Mesothelial cell of epicardium (in vitro differentiated cells): Measurements from ENCODE around the gene AGPAT3. TPM values are rescaled to one million over a fixed set of nuclear protein-coding genes. Genes with fewer than 3 reads are reported as not detected.

Experiments
- DNase-seq, 2 experiments: peaks; one replicate each; pipeline ENCODE4 v3.0.0; 2021; ENCODE audit warnings: low spot score in 2 of 2; ENCODE audit not compliant: unreplicated experiment in 2 of 2
- H3K27ac Mint-ChIP-seq: 2 replicates; pipeline ENCODE4 v1.8.0; 2021; ENCODE audit warnings: mixed read lengths
- H3K27me3 Mint-ChIP-seq: 2 replicates; pipeline ENCODE4 v1.8.0; 2021; ENCODE audit warnings: low read depth, mixed read lengths
- H3K36me3 Mint-ChIP-seq: 2 replicates; pipeline ENCODE4 v1.8.0; 2021; ENCODE audit warnings: mixed read lengths
- H3K4me1 Mint-ChIP-seq: 2 replicates; pipeline ENCODE4 v1.8.0; 2021; ENCODE audit warnings: mixed read lengths
- H3K4me3 Mint-ChIP-seq: 2 replicates; pipeline ENCODE4 v1.8.0; 2021; ENCODE audit warnings: mild to moderate bottlenecking, moderate library complexity, mixed read lengths
- H3K9me3 Mint-ChIP-seq: 2 replicates; pipeline ENCODE4 v1.8.0; 2021; ENCODE audit warnings: mixed read lengths
- CTCF ChIP-seq: fragments of 200-600 bp; sonication (generic); IDR thresholded peaks from one replicate; pipeline ENCODE4 v1.5.0; 2021; ENCODE audit warnings: antibody characterized with exemption; ENCODE audit not compliant: unreplicated experiment
- total RNA-seq: library from RNA; stranded (reverse); gene quantifications from 3 replicates; pipeline ENCODE4 v1.2.1, GENCODE V29; 2021

Gene AGPAT3
- total RNA-seq, 1 donor from 2014 or later, result 71.0 TPM

GRCh38 chr21:43942201-43942600 lies 77.2 kb downstream of the AGPAT3 start:
- Mint-ChIP-seq H3K27me3 (no peaks in the 10 kb centered on the region), H3K4me3 (no peak overlapping the region), H3K27ac (no peak overlapping the region), H3K4me1 (peaks cover 23% of the 10 kb centered on the region), H3K9me3 (no peaks in the 10 kb centered on the region), H3K36me3 (peaks cover 3% of the 10 kb centered on the region)
- DNase-seq, result no peak
- TF ChIP-seq CTCF, result no peak

GRCh38 chr21:43942621-43943020 lies 77.6 kb downstream of the AGPAT3 start:
- Mint-ChIP-seq H3K4me1 (peaks cover 23% of the 10 kb centered on the region), H3K4me3 (no peak overlapping the region), H3K9me3 (no peaks in the 10 kb centered on the region), H3K36me3 (peaks cover 3% of the 10 kb centered on the region), H3K27ac (no peak overlapping the region), H3K27me3 (no peaks in the 10 kb centered on the region)
- no peak for DNase-seq
- TF ChIP-seq CTCF, result no peak

DNA sequence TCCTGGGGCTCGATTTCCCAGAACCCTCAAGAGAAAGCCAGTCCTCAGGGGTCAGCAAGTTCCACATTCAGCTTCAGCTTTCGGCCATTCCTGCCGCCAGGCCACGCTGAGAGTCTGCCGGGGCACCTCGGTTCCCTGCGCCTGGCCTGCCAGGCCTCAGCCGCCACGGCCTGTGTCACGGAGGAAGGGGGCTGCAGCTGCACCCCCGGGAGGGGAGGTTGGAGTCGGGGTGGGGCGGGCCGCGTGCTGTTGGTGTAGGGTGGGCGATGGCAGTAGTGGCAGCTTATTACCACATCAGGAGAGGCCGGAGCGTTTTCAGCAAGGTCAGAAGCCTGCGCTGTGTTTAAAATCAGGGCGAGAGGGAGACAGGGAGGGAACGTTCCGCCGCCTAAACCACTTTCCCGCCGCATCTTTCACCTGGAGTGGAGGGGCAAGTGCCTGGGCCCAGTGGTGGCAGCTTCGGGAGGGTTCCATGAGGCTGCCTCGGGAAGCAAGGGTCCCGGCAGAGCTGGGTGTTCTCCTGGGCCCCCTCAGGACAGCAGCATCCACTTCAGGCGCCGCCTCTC lies 78.6 kb downstream of the AGPAT3 start:
- Mint-ChIP-seq H3K27ac (no peak overlapping the region), H3K36me3 (peaks cover 10% of the 10 kb centered on the region), H3K4me1 (peaks cover 21% of the 10 kb centered on the region), H3K9me3 (no peaks in the 10 kb centered on the region), H3K4me3 (no peak overlapping the region), H3K27me3 (no peaks in the 10 kb centered on the region)
- TF ChIP-seq CTCF, result no peak
- DNase-seq, result no peak

DNA sequence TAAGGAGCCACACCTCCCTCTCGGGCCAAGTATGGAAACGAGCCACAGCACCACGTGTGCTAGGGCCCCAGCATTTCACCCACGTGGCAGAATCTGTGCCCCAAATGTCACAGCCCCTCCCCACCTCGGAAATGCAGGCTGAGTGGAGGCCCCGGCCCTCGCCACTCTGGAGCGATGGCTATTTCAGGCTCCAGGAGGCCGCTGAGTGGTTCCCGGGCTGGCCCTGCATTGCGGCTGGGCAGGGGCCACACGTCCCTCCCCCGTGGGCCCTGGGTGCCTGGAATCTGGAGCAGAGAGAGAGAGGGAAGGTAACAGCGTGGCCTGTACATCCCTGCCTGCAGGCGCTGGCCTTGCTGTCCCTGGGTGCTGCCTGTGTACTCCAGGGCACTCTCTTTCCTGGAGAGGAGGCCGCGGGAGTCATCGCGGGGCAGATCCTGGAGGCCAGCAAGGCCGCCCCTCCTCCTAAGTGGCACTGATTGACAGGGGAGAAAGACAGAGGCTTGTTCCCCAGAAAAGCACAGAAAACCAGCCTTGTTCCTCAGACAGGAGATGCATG lies 79.1 kb downstream of the AGPAT3 start:
- Mint-ChIP-seq H3K27me3 (no peaks in the 10 kb centered on the region), H3K36me3 (peaks cover 13% of the 10 kb centered on the region), H3K27ac (peak overlapping the region; percentile 67), H3K4me1 (peaks cover 17% of the 10 kb centered on the region), H3K4me3 (no peak overlapping the region), H3K9me3 (no peaks in the 10 kb centered on the region)
- no peak for DNase-seq
- no peak for TF ChIP-seq CTCF

- Mint-ChIP-seq H3K9me3 (no peaks in the 10 kb centered on the region), H3K27me3 (no peaks in the 10 kb centered on the region), H3K4me3 (no peak overlapping the region), H3K27ac (peak overlapping the region; percentile 67), H3K36me3 (peaks cover 19% of the 10 kb centered on the region), H3K4me1 (peaks cover 17% of the 10 kb centered on the region)
- TF ChIP-seq CTCF, result no peak
- DNase-seq, result no peak
Observed at GRCh38 chr21:43944757-43945156, 79.7 kb downstream of the AGPAT3 start.
